ENCODE data around the gene ZSCAN16. TPM values are rescaled to one million over a fixed set of nuclear protein-coding genes. Genes with fewer than 3 reads are reported as not detected.

ZSCAN16 gene
- total and polyA plus RNA-seq, 9 of the 15 experiments (the other 6 are each of a cell fraction or from before 2014, with no cell fraction given), result 0.08 TPM; not detected in 8

DNA sequence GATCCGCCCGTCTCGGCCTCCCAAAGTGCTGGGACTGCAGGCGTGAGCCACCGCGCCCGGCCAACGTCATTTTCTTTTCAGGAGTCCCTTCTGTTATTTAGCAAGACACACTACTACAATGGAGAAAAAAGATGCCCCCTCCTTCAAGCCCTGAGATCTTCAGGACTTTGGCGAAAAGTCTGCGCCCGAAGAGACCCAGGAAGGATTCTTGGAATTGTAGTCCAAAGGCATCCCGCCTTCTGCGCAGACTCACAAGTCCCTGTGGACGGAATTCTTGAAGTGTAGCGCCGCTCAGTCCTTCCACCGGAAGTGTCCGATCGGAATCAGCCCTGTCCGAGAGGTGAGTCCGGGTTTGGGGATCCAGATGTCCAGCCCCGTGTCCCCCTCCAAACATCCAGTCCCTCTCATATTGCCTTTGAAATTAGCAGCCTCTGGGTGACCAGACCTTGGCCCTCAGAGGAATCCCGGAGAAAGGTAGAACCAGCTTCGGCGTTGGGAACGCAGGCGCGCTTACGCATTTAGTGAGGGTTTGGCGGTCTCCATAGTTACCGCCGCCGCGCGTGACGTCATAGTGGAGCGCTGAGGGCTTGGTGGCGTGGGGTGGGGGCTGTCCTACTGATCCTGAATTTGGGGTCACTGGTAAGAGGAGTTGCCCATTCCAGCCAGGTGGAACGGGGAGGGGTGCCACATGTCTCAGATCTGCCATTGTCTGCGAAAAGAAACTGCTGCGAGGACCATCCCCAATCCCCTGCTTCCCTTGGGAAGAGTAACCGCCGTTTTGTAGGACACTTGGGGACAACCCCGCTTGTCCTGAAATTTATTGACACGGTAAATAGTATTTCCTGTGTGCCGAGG lies 43.6 kb upstream of the ZSCAN16 start (continued):
- TF ChIP-seq WHSC1 (IDR thresholded peaks at IDR 0.05; ENCODE audit: low read length), result no peak
- TF ChIP-seq ZNF165 (CRISPR knock-in tag; IDR thresholded peaks at IDR 0.05; ENCODE audit: borderline replicate concordance), result no peak
- no peak for TF ChIP-seq ZNF444 (CRISPR knock-in tag; IDR thresholded peaks at IDR 0.05)
- TF ChIP-seq CHD2 (IDR thresholded peaks at IDR 0.05; ENCODE audit: low read depth, low read length), result peak; percentile 48; the same call in 1 of the 2 replicates
- peak; percentile 96 for TF ChIP-seq CXXC5 (CRISPR knock-in tag; IDR thresholded peaks at IDR 0.05)
- no peak for TF ChIP-seq ZNF133 (CRISPR knock-in tag; IDR thresholded peaks at IDR 0.05)
- TF ChIP-seq FOXJ3 (CRISPR knock-in tag; IDR thresholded peaks at IDR 0.05), result no peak
- TF ChIP-seq MCM2 (IDR thresholded peaks at IDR 0.05; ENCODE audit: low read depth), result no peak
- peak; percentile 88 for TF ChIP-seq RBBP5 (IDR thresholded peaks at IDR 0.05; ENCODE audit: borderline replicate concordance, insufficient read depth, low read length, poor library complexity, severe bottlenecking)
- TF ChIP-seq SMC3 (conservative IDR thresholded peaks at IDR 0.05; ENCODE audit: insufficient read depth, low read depth, low read length), result 0 out of 2 replicates have a peak, but pooled peaks have one; percentile 7
- TF ChIP-seq MAFK (IDR thresholded peaks at IDR 0.05; ENCODE audit: low read length), result peak; percentile 37; the same call in 1 of the 2 replicates
- TF ChIP-seq, protein P1, sequence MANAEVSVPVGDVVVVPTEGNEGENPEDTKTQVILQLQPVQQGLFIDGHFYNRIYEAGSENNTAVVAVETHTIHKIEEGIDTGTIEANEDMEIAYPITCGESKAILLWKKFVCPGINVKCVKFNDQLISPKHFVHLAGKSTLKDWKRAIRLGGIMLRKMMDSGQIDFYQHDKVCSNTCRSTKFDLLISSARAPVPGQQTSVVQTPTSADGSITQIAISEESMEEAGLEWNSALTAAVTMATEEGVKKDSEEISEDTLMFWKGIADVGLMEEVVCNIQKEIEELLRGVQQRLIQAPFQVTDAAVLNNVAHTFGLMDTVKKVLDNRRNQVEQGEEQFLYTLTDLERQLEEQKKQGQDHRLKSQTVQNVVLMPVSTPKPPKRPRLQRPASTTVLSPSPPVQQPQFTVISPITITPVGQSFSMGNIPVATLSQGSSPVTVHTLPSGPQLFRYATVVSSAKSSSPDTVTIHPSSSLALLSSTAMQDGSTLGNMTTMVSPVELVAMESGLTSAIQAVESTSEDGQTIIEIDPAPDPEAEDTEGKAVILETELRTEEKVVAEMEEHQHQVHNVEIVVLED (CRISPR knock-in tag; IDR thresholded peaks at IDR 0.05), result peak; percentile 80
- TF ChIP-seq, protein P2, sequence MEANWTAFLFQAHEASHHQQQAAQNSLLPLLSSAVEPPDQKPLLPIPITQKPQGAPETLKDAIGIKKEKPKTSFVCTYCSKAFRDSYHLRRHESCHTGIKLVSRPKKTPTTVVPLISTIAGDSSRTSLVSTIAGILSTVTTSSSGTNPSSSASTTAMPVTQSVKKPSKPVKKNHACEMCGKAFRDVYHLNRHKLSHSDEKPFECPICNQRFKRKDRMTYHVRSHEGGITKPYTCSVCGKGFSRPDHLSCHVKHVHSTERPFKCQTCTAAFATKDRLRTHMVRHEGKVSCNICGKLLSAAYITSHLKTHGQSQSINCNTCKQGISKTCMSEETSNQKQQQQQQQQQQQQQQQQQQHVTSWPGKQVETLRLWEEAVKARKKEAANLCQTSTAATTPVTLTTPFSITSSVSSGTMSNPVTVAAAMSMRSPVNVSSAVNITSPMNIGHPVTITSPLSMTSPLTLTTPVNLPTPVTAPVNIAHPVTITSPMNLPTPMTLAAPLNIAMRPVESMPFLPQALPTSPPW (CRISPR knock-in tag; IDR thresholded peaks at IDR 0.05), result peak; percentile 85
- no peak for TF ChIP-seq PRPF4 (IDR thresholded peaks at IDR 0.05; ENCODE audit: insufficient read depth, low read depth, low read length, poor library complexity, severe bottlenecking)
- no peak for TF ChIP-seq ZNF695 (CRISPR knock-in tag; IDR thresholded peaks at IDR 0.05)
- TF ChIP-seq FOXK2 (conservative IDR thresholded peaks at IDR 0.05 in 1 of 2, IDR thresholded peaks at IDR 0.05 in 1 of 2; ENCODE audit: low read depth in 2 of 2), result peak; percentile 78 to 89
- TF ChIP-seq, protein P3, sequence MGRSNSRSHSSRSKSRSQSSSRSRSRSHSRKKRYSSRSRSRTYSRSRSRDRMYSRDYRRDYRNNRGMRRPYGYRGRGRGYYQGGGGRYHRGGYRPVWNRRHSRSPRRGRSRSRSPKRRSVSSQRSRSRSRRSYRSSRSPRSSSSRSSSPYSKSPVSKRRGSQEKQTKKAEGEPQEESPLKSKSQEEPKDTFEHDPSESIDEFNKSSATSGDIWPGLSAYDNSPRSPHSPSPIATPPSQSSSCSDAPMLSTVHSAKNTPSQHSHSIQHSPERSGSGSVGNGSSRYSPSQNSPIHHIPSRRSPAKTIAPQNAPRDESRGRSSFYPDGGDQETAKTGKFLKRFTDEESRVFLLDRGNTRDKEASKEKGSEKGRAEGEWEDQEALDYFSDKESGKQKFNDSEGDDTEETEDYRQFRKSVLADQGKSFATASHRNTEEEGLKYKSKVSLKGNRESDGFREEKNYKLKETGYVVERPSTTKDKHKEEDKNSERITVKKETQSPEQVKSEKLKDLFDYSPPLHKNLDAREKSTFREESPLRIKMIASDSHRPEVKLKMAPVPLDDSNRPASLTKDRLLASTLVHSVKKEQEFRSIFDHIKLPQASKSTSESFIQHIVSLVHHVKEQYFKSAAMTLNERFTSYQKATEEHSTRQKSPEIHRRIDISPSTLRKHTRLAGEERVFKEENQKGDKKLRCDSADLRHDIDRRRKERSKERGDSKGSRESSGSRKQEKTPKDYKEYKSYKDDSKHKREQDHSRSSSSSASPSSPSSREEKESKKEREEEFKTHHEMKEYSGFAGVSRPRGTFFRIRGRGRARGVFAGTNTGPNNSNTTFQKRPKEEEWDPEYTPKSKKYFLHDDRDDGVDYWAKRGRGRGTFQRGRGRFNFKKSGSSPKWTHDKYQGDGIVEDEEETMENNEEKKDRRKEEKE (IDR thresholded peaks at IDR 0.05; ENCODE audit: borderline replicate concordance in 1 of 2, control insufficient read depth in 1 of 2, low read depth in 2 of 2, low read length in 1 of 2), result peak in 1 of 2 experiments; percentile 98; a peak in 2 of 4 replicates
- TF ChIP-seq DACH1 (IDR thresholded peaks at IDR 0.05; ENCODE audit: partially characterized antibody), result no peak
- TF ChIP-seq NR2F6 (CRISPR knock-in tag; IDR thresholded peaks at IDR 0.05), result peak; percentile 71; the same call in 1 of the 2 replicates
- TF ChIP-seq, protein P4, sequence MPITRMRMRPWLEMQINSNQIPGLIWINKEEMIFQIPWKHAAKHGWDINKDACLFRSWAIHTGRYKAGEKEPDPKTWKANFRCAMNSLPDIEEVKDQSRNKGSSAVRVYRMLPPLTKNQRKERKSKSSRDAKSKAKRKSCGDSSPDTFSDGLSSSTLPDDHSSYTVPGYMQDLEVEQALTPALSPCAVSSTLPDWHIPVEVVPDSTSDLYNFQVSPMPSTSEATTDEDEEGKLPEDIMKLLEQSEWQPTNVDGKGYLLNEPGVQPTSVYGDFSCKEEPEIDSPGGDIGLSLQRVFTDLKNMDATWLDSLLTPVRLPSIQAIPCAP (CRISPR knock-in tag; IDR thresholded peaks at IDR 0.05; ENCODE audit: borderline replicate concordance), result no peak
